DND-41 (cell line): ENCODE measurements around the gene OR6K6.

Source experiments
- ATAC-seq: fragments of 200-7000 bp; cut with Tn5 transposase; 3 replicates; pipeline ENCODE4 v1.9.1; 2021; ENCODE audit warnings: low read depth; ENCODE audit not compliant: insufficient read depth
- DNase-seq: peaks from one replicate; pipeline ENCODE4 v3.0.0-alpha.2; 2020
- H2AFZ ChIP-seq: 2 replicates; pipeline ENCODE4 v1.6.0; 2012; ENCODE audit warnings: low read depth, low read length
- H3K27ac ChIP-seq: 2 replicates; pipeline ENCODE4 v1.5.1; 2012; ENCODE audit warnings: low read length, inconsistent platforms
- H3K27me3 ChIP-seq: fragments of 200-600 bp; sonication (generic); 2 replicates; pipeline ENCODE4 v1.6.0; 2012; ENCODE audit warnings: low read length, mild to moderate bottlenecking, inconsistent platforms; ENCODE audit not compliant: insufficient read depth, poor library complexity
- H3K36me3 ChIP-seq: 2 replicates; pipeline ENCODE4 v1.5.1; 2012; ENCODE audit warnings: low read length, inconsistent platforms; ENCODE audit not compliant: insufficient read depth
- H3K4me1 ChIP-seq: 2 replicates; pipeline ENCODE4 v1.5.1; 2012; ENCODE audit warnings: mild to moderate bottlenecking, low read length; ENCODE audit not compliant: insufficient read depth
- H3K4me2 ChIP-seq: 2 replicates; pipeline ENCODE4 v1.6.0; 2012; ENCODE audit warnings: mild to moderate bottlenecking, moderate library complexity, low read length, inconsistent platforms; ENCODE audit not compliant: insufficient read depth
- H3K4me3 ChIP-seq, 2 experiments: fragments of 200-600 bp in 1 of 2; shearing (Covaris generic) in 1 of 2; 2 replicates each; pipeline ENCODE4 v1.5.1; 2012 to 2016; ENCODE audit warnings: inconsistent platforms in 2 of 2, low read length in 2 of 2, mild to moderate bottlenecking in 2 of 2, low read depth in 1 of 2, moderate library complexity in 1 of 2
- H3K79me2 ChIP-seq: 2 replicates; pipeline ENCODE4 v1.6.0; 2012; ENCODE audit warnings: low read length, inconsistent platforms; ENCODE audit not compliant: insufficient read depth
- H3K9ac ChIP-seq: 2 replicates; pipeline ENCODE4 v1.6.0; 2012; ENCODE audit warnings: low read depth, mild to moderate bottlenecking, inconsistent platforms, low read length, moderate library complexity
- H3K9me3 ChIP-seq: 2 replicates; pipeline ENCODE4 v1.5.1; 2012; ENCODE audit warnings: low read length, moderate library complexity, mild to moderate bottlenecking, inconsistent platforms; ENCODE audit not compliant: insufficient read depth, severe bottlenecking
- H4K20me1 ChIP-seq: 2 replicates; pipeline ENCODE4 v1.6.0; 2012; ENCODE audit warnings: low read length; ENCODE audit not compliant: insufficient read depth
- EZH2 ChIP-seq: IDR thresholded peaks from 3 replicates; pipeline ENCODE4 v1.6.1; 2012; ENCODE audit warnings: borderline replicate concordance, low read depth, mild to moderate bottlenecking, moderate library complexity, low read length, inconsistent platforms; ENCODE audit not compliant: severe bottlenecking
- TF ChIP-seq, protein P1 (sequence below): IDR thresholded peaks from 2 replicates; pipeline ENCODE4 v1.5.1; 2012; ENCODE audit warnings: borderline replicate concordance, low read length, moderate library complexity, mild to moderate bottlenecking; ENCODE audit not compliant: poor library complexity, severe bottlenecking; ENCODE audit errors: extremely low read depth

Gene OR6K6

DNA sequence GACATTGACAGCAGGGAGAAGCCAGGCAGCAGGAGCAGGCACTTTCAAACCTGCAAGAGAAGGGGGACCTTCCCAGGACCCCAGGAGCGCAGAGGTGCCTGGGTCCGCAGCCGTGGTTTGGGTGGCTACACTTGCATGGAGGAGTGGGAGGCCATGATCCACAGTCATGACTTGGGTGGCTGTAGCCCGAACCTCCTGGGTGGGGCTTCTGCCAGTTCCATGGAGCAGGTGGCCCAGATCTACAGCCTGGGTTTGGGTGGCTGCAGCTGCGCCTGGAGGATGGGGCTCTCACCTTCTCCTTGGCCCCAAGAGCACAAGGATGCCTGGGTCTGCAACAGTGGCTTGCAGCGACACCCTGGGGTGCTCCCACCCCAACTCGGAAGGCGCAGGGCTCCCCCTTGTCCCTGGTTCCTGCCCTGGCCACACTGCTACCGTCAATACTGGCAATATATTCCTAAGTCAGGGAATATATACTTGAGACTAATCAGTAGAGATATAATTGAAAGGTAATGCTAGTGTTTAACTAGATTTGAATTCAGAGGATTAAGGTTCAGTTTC is 2.3 kb upstream of the OR6K6 start:
- Histone ChIP-seq H3K4me1 (no peaks in the 10 kb centered on the region), H3K36me3 (no peaks in the 10 kb centered on the region), H2AFZ (no peak overlapping the region), H3K79me2 (no peaks in the 10 kb centered on the region), H3K9me3 (no peaks in the 10 kb centered on the region), H4K20me1 (no peaks in the 10 kb centered on the region), H3K4me2 (no peak overlapping the region), H3K27ac (no peak overlapping the region), H3K9ac (no peak overlapping the region), H3K4me3 (no peak overlapping the region), H3K27me3 (peaks cover 16% of the 10 kb centered on the region)
- TF ChIP-seq, protein P1, sequence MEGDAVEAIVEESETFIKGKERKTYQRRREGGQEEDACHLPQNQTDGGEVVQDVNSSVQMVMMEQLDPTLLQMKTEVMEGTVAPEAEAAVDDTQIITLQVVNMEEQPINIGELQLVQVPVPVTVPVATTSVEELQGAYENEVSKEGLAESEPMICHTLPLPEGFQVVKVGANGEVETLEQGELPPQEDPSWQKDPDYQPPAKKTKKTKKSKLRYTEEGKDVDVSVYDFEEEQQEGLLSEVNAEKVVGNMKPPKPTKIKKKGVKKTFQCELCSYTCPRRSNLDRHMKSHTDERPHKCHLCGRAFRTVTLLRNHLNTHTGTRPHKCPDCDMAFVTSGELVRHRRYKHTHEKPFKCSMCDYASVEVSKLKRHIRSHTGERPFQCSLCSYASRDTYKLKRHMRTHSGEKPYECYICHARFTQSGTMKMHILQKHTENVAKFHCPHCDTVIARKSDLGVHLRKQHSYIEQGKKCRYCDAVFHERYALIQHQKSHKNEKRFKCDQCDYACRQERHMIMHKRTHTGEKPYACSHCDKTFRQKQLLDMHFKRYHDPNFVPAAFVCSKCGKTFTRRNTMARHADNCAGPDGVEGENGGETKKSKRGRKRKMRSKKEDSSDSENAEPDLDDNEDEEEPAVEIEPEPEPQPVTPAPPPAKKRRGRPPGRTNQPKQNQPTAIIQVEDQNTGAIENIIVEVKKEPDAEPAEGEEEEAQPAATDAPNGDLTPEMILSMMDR, result no peak
- no peak for TF ChIP-seq EZH2
- no peak for ATAC-seq
- DNase-seq, result no peak

DNA sequence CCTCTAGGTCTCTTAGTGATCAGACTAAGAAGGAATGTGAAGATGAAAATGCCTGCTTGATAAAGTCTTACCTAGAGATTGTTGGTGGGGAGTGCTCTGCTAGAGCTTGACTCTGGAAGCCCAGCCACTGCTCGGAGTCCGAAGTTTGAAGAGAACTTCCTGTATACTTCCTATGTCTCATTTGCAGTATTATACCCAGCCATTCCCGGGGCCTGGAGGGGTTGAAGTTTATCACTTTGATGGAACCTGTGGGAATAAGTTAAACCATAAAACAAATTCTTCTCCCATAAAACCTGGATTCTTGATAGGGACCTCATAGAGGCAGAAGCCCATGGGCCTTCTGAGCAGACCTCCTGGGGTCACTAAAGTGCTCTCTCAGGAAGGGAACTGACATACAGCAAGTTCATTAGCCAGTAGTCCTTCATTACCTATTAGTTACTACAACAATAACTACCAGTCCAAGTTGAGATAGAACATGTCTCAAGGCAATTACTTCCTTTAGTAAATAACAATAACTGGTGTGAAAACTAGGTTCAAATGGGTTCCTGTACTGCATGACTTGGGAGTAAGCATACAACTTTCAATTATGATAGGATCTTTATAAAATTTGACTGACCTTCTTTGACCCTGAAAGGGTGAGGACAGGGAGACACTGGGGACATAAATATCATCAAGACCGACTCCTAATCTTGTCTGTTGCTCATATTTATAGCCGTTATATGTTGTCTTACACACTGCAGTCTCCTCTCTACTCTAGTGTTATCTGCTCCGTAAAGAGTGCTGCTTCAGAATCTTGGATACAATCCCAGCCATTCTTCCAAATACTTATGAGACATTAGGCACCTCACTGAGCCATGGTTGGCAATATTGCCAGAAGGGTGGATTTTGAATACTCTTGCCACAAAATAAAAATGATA is 17.7 kb downstream of the OR6K6 start, which contains the start of gene OR6N1:
Gene OR6N1, minus strand, starts transcription at position 246 of the 917 bp plus-strand sequence. CDS start 5,513 bp downstream, outside the sequence.
- Histone ChIP-seq H3K27me3 (peaks cover 24% of the 10 kb centered on the region), H3K9ac (no peak within 1 kb of the TSS), H3K79me2 (no peaks in the 10 kb centered on the region), H3K4me1 (no peaks in the 10 kb centered on the region), H3K9me3 (no peaks in the 10 kb centered on the region), H3K36me3 (no peaks in the 10 kb centered on the region), H3K4me2 (no peak within 1 kb of the TSS), H2AFZ (no peak within 1 kb of the TSS), H4K20me1 (no peaks in the 10 kb centered on the region), H3K27ac (no peak within 1 kb of the TSS), H3K4me3 (no peak within 1 kb of the TSS)
- DNase-seq (no peak), ATAC-seq (no peak)
- TF ChIP-seq EZH2, result no peak
- TF ChIP-seq, protein P1, result no peak

DNA sequence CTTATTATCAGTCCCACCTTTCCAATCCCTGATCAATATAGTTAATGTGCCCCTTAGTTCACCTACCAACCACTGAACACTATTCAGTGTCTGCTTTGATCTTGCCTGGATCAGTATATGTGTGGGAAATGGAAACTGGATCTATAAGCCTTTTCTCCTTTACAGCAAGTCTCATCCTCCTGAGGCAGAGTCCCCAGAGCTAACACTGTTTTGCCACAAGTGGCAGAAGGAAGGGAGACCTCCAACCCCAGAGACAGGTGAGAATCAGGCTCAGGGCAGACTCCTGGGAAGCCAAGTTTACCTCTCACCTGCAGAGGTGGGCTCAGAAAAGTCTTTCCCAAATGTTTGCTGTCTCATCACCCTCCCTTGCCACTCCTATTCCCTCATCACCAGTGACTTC is 26.6 kb downstream of the OR6K6 start, which contains the start of gene OR6N2:
Gene OR6N2, minus strand, starts transcription at position 101 of the 400 bp plus-strand sequence. CDS start 3,569 bp downstream, outside the sequence.
- Histone ChIP-seq H3K27ac (no peak within 1 kb of the TSS), H3K9ac (no peak within 1 kb of the TSS), H4K20me1 (no peaks in the 10 kb centered on the region), H3K4me3 (no peak within 1 kb of the TSS), H2AFZ (no peak within 1 kb of the TSS), H3K36me3 (no peaks in the 10 kb centered on the region), H3K4me2 (no peak within 1 kb of the TSS), H3K9me3 (no peaks in the 10 kb centered on the region), H3K27me3 (peaks cover 23% of the 10 kb centered on the region), H3K79me2 (no peaks in the 10 kb centered on the region), H3K4me1 (no peaks in the 10 kb centered on the region)
- no peak for DNase-seq
- no peak for ATAC-seq
- TF ChIP-seq EZH2, result no peak
- TF ChIP-seq, protein P1, result no peak
